GM19397 (cell line): ENCODE data around the gene CYP27C1.
"Not testable (repeated sequence)": the region's sequence is repeated elsewhere in the genome, so short reads cannot be mapped to it uniquely, and the experiment has no call there.

Source experiments
- ATAC-seq: cut with Tn5 transposase; IDR thresholded peaks from one replicate; pipeline ENCODE4 v1.9.1; 2021; ENCODE audit warnings: mild to moderate bottlenecking, moderate library complexity; ENCODE audit not compliant: unreplicated experiment

Gene CYP27C1, protein sequence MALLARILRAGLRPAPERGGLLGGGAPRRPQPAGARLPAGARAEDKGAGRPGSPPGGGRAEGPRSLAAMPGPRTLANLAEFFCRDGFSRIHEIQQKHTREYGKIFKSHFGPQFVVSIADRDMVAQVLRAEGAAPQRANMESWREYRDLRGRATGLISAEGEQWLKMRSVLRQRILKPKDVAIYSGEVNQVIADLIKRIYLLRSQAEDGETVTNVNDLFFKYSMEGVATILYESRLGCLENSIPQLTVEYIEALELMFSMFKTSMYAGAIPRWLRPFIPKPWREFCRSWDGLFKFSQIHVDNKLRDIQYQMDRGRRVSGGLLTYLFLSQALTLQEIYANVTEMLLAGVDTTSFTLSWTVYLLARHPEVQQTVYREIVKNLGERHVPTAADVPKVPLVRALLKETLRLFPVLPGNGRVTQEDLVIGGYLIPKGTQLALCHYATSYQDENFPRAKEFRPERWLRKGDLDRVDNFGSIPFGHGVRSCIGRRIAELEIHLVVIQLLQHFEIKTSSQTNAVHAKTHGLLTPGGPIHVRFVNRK

DNA sequence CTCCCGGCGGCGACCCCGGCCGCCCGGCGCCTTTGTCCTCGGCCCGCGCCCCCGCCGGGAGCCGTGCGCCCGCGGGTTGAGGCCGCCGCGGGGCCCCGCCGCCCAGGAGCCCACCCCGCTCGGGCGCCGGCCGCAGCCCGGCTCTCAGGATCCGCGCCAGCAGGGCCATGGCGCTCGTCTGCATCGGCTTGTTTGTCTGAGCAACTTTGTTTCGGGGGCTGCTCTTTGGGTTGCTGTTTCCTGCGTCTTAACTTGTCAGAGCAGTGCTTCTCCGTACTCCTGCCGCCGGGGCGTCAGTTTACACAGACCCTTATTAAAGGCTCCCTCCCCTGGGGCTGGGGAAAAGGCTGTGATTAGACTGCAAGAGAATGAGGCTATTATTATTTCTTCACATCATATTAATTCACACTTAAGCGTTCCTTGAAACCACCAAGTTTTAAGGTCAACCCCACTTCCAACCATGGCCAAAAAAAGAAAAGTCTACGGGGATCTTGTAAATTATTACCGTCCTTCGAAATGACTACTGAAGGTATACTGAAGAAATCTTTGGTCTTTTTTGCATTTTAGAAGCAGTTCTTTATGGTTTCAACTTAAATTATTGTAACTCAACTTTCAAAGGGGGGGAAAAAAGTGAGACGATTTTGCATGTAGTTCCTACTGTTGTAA lies at the start of gene CYP27C1:
Gene CYP27C1 (minus strand): TSS at position 198 of the 666 bp plus-strand sequence. CDS start 29 bp downstream, at position 169.
- ATAC-seq: no peak

DNA sequence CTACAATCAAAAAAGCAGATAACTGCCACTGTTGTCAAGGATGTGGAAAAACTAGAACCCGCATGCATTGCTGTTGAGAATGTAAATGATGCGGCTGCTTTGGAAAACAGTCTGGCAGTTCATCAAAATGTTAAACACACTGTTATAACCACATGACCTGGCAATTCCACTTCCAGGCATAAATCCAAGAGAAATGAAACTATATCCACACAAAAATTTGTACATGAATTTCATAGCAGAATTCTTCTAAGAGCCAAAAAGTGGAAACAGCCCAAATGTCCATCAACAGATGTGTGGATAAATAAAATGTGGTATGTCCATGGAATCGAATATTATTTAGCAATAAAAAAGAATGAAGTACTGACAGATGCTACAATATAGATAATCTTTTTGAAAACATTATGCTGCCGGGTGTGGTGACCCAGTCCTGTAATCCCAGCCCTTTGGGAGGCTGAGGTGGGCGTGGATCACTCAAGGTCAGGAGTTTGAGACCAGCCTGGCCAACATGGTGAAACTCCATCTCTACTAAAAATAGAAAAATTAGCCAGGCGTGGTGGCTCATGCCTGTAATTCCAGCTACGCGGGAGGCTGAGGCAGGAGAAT lies 41.8 kb upstream of the CYP27C1 start:
- ATAC-seq: no peak

DNA sequence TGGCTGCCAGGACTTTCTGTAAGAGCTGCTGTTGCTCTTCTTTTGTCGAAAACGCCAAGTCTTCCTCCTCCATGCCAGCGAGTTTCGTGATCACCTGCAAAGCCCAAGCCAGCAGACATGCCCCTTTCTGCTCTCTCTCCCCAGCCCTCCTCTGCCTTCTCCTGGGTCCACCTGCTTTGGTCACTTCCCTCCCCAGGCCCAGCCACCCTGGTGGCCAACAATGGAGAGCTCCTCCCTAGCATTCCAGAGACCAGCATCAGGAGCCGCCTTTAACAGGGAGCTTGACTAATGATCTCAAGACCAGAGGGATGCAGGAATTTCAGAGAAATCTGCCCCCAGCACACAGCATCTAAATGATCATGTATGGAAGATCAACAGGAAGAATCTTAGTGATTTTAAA lies 39.3 kb upstream of the CYP27C1 start:
- no peak for ATAC-seq

DNA sequence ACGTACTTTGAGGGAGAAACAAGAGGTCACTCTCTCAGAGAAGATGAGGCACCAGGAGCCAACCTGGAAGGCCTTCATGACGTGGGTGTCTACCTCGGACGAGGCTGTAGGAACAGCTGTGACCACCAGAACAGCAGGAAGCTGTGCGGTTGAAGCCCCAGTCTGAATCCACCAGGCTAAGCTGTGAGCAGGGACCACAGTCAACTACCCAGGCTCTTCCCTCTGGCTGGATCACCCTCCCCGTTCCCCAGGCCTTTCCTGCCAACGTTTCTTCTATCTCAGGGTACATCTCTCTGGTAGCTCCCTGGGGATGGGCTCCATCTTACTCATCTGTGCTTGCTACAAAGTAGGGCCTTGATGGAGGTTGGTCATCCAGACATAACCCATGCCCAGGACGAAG lies 36.8 kb upstream of the CYP27C1 start:
- ATAC-seq: no peak

DNA sequence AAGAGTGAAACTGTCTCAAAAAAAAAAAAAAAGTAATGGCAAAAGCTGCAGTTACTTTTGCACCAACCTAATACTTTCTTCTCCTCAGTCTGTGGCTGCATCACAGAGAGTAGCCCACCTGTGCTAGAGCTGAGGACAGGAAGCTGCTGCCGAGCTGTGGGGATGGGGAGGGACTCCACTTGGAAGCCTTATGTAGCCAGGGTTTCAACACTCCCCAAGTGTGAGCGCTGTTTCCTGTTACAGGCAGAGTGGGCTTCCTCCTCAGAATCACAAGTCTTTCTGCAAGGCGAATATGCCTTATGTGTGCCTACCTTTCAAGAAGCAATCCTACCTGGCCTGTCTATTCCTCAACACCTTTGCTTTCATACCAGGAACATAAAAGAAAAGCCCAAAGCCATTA lies 36.3 kb upstream of the CYP27C1 start:
- no peak for ATAC-seq

DNA sequence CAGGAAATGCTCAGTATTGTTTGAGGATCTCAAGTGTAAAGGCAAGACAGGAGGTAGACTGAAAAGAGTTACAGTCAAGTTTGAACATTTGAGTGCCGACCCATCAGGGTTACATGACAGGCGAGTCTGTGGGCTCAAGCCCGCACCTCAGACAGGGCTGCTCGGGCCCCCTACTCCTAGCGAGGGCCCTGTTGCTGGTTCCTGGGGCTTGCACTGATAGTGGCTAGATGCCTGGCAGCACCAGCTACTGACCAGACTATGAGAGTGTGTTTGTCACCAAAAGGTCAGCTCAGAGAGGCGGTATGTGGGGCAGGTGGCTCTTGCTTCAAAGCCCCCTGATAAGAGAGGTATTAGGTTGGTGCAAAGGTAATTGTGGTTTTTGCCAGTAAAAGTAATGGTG lies 35.6 kb upstream of the CYP27C1 start:
- ATAC-seq: no peak

DNA sequence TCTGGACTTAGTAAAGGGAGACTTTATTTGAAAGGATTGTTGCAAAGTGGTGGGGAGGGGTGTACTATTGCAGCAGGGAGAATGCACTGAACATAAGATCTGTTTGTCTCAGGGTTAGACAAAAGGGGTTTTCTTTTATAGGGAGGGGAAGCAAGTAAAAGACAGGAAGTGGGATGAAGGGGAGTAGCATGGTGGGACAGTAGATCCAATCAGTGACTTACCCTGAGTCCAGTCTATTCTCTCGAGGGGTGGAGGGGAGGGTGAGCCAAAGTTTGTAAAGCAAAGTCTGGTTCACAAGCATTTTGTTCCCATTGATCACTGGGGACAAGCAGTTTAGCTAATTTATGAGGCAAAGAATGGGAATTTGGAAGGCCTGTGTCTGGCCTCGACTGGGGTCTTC lies 35.0 kb upstream of the CYP27C1 start:
- no peak for ATAC-seq

DNA sequence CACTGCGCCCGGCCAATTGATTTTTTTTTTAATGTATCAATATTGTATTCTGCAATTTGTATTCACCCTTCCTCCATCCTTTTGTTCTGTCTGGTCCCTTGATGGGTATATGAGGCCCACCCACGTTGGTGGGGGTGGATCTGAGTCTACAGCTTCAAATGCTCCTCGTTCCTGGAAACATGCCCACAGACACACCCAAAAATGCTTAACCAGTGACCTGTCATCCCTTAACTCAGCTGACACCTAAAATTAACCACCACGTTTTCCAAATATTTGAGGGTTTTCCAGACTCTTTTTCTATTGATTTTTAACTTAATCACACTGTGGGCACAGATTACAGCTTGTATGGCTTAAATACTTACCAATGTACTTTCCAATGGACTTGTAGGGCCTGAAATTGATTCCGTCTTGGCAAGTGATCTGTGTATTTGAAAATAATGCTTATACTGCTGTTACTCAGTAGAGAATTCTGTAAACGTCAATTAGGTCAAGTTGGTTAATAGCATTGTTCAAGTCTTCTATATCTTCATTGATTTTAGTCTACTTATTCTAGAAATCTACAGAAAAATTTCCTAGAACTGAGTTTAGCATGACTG lies 34.4 kb upstream of the CYP27C1 start:
- no peak for ATAC-seq

DNA sequence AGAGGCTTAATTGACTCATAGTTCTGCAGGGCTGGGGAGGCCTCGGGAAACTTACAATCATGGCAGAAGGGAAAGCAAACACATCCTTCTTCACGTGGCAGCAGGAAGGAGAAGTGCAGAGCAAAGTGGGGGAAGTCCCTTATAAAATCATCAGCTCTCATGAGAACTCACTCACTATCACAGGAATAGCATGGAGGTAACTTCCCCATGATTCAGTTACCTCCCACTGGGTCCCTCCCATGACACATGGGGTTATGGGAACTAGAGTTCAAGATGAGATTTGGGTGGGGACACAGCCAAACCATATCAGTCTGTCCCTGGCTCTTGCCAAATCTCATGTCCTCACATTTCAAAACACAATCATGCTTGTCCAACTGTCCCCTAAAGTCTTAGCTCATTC lies 21.1 kb upstream of the CYP27C1 start:
- not testable (repeated sequence) for ATAC-seq

DNA sequence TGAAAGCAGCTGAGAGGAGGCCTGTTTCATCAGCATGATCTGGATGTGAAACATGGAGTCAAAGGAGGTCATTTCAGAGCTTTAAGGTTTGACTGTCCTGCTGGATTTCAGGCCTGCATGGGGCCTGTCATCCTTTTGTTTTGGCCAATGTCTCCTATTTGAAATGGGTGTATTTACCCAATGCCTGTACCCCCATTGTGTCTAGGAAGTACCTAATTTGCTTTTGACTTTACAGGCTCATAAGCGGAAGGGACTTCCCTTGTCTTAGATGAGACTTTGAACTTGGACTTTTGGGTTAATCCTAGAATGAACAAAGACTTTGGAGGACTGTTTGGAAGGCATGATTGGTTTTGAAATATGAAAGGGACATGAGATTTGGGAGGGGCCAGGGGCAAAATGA lies 19.3 kb upstream of the CYP27C1 start:
- no peak for ATAC-seq

DNA sequence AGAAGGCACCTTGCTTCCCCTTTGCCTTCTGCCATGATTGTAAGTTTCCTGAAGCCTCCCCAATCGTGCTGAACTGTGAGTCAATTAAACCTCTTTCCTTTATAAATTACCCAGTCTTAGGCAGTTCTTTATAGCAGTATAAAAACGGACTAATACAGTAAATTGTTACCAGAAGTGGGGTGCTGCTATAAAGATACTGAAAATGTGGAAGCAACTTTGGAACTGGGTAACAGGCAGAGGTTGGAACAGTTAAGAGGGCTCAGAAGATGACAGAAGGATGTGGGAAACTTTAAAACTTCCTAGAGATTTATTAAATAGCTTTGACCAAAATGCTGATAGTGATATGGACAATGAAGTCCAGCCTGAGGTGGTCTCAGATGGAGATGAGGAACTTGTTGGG lies 17.7 kb upstream of the CYP27C1 start:
- ATAC-seq: not testable (repeated sequence)

DNA sequence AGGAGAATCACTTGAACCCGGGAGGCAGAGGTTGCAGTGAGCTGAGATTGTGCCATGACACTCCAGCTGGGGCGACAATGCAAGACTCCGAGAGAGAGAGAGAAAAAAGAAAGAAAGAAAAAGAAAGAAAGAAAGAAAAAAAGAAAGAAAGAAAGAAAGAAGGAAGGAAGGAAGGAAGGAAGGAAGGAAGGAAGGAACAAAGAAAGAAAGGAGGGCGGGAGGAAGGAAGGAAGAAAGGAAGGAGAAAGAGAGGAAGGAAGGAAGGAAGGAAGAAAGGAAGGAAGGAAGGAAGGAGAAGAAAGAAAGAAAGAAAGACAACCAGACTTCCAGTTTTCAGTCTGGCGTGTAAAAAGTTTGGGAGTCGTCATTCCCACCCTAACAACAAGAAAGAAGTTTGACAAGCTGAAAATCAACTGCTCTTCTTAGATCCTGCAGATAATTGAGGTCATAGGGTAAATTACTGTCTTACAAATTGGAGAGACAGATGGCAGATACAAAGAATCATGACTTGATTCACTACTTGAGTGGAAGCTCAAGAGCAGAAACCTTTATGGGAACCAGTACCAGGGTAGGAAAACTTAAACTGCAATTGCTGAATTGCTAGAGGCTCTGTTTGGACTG lies 15.1 kb upstream of the CYP27C1 start:
- no peak for ATAC-seq

DNA sequence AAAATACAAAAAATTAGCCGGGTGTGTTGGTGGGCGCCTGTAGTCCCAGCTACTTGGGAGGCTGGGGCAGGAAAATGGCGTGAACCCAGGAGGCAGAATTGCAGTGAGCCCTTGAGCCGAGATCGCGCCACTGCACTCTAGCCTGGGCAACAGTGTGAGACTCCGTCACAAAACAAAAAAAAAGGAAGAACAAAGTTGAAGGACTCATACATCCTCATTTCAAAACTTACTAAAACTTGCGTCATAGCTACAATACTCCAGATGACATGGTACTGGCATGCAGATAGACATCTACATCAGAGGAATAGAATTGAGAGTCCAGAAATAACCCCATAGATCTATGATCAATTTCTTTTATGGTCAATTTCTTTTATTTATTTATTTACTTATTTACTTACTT lies 13.6 kb upstream of the CYP27C1 start:
- ATAC-seq: no peak

DNA sequence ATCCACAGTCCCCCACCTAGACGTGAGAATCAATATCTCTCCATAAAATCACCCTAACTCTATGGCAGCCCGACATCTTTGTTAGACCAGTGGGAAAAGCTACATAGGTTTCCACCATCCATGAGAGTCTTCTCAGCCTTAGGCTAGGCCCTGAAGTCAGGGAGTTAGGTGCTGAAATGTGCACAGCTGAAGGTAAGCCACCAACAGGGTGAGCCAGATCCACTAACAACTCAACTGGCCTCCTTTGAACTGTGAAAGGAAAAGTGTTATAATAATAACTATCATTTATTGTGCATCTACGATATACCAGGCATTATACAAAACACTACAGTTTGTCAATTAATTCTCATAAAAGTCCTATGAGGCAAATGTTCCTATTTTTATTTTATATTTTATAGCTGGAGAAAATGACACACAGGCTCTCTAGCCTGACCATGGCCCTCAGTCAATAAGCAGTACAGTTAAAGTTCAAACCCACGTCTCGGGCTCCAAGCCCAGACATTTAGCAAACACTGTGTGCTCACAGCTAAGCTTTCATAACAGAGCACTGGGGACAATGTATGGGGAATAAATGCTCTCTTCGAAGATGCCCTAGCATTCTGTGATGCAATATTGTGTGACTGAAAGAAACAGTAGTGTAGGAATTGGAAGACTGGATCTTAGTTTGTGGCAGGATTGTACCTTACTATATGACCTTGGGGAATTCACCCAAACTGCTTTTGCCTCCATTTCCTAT lies 11.2 kb upstream of the CYP27C1 start:
- ATAC-seq: no peak

DNA sequence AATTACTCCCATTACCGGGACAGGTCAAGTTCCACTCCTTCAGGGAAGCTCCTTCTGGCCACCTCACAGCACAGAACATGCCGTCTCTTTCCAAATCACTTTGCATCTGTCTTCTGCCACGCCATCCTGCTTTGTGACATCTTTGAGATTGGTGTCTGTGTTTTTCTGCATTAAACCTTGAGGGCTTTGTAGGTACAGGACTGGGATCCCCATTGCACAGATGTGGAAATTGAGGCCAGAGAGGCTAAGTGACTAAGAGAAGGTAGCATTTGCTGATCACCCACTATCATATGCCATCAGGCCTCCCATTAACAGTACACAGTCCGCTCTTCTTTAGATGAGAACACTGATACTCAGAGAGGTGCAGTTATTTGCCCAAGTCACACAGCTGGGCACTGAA lies 9.5 kb upstream of the CYP27C1 start:
- ATAC-seq: no peak

DNA sequence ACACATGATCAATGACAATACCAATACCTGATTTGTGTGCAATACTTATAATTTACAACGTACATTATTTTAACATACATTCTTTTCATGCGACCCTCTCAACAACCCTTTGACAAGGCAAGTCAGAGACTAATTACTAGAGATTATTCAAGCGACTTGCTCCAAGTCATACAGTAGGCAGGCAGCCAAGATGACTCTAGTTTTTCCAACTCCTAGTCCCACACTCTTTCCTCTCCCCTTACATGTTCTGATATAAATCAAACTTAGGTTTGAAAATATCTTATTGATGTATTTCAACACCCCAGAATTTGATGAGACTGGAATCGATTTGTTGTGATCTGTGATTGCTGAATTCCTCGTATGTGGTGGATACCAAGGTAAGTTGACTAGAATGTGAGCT lies 8.0 kb upstream of the CYP27C1 start:
- ATAC-seq: no peak

DNA sequence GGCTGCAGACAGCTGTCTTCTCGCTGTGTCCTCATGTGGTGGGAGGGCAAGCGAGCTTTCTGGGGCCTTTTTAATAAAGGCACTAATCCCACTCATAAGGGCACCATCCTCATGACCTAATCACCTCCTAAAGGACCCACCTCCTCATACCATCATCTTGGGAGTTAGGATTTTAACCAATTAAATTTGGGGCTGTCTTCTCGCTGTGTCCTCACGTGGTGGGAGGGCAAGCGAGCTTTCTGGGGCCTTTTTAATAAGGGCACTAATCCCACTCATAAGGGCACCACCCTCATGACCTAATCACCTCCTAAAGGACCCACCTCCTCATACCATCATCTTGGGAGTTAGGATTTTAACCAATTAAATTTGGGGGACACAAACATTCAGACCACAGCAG lies 7.2 kb upstream of the CYP27C1 start:
- ATAC-seq: not testable (repeated sequence)

DNA sequence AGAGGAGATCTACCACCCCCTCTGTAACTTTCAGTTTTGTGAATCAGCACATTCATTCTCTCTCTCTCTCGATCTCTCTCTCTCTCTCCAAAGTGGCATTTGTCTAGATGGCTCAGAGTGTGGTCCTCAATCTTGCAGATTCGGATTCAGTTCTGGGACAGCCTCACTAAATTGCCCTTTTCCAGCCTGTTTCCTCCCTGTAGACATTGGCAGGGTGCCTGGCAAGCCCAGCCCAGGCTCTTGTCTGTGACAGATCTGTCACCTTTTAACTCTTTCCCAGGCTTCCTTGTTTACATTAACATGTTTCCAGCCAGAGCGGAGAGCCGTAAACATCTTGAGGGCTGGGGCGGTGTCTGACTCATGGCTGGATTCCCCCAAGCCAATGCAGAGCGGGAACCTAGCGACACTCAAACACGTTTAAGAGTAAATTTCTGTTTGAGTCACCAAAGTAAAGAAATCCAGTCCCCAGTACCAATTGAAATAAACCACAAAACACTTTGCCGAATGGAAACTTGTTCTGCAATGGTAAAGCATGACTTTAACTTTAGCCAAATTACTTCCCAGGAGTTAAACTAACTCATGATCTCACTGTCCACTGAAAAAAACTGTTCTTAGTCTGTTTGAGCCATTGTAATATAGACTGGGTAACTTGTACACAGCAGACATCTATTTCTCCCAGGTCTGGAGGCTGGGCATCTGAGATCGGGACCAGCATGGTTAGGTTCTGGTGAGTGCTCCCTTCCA lies 6.6 kb upstream of the CYP27C1 start:
- ATAC-seq: no peak

DNA sequence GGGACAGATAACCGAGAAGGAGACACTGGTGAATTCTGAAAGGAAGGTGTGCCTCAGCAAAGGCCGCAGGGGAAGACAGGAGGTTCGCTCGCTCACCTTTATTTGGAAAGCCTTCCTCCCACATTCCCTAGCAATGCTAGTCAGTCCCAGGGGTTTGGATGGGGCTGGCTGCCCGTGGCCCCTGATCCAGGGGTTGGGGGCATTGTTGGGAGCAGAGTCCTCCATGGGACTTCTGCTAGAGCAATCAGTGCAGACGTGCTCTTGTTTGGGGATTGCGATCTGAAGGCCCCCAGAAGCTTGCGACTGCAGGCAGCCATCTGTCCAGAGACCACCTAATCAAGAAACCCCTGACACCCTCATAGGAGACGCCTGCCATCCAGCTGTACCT lies 6.0 kb upstream of the CYP27C1 start:
- no peak for ATAC-seq
